HEK293 (cell line): ENCODE measurements around the gene FAM90A1.
"Not testable (repeated sequence)": the region's sequence is repeated elsewhere in the genome, so short reads cannot be mapped to it uniquely, and the experiment has no call there.

ENCODE experiments used
- BCL11B ChIP-seq: fragments of 450-650 bp; formaldehyde crosslinking; IDR thresholded peaks from 2 replicates; pipeline ENCODE4 v1.5.1; 2016; ENCODE audit warnings: low read depth, missing biosample characterization, missing genetic modification characterization
- SALL2 ChIP-seq: fragments of 450-650 bp; formaldehyde crosslinking; IDR thresholded peaks from 2 replicates; pipeline ENCODE4 v1.5.0; 2017; ENCODE audit warnings: missing biosample characterization, mild to moderate bottlenecking, missing genetic modification characterization, borderline replicate concordance
- TCF7L2 ChIP-seq: IDR thresholded peaks from 2 replicates; pipeline ENCODE4 v1.6.1; 2011; ENCODE audit warnings: low read depth, mild to moderate bottlenecking, inconsistent platforms, low read length, moderate library complexity, borderline replicate concordance
- TRIM28 ChIP-seq: IDR thresholded peaks from 2 replicates; pipeline ENCODE4 v1.6.1; 2011; ENCODE audit warnings: low read length, control low read depth, borderline replicate concordance
- ZNF138 ChIP-seq: fragments of 450-650 bp; formaldehyde crosslinking; IDR thresholded peaks from 2 replicates; pipeline ENCODE4 v1.5.1; 2016; ENCODE audit warnings: missing biosample characterization, missing genetic modification characterization, borderline replicate concordance
- ZNF146 ChIP-seq: fragments of 450-650 bp; formaldehyde crosslinking; IDR thresholded peaks from 2 replicates; pipeline ENCODE4 v1.5.1; 2016; ENCODE audit warnings: missing biosample characterization, missing genetic modification characterization
- ZNF211 ChIP-seq: fragments of 450-650 bp; formaldehyde crosslinking; IDR thresholded peaks from 2 replicates; pipeline ENCODE4 v1.5.1; 2016; ENCODE audit warnings: low read depth, missing biosample characterization, missing genetic modification characterization
- ZNF280C ChIP-seq: fragments of 450-650 bp; formaldehyde crosslinking; IDR thresholded peaks from 2 replicates; pipeline ENCODE4 v1.5.1; 2016; ENCODE audit warnings: missing biosample characterization, missing genetic modification characterization
- ZNF280D ChIP-seq: fragments of 450-650 bp; formaldehyde crosslinking; IDR thresholded peaks from 2 replicates; pipeline ENCODE4 v1.5.1; 2016; ENCODE audit warnings: missing biosample characterization, missing genetic modification characterization
- ZNF37A ChIP-seq: fragments of 450-650 bp; IDR thresholded peaks from 2 replicates; pipeline ENCODE4 v1.5.1; 2018; ENCODE audit warnings: missing biosample characterization, missing genetic modification characterization
- TF ChIP-seq, protein P1 (sequence below): fragments of 450-650 bp; formaldehyde crosslinking; IDR thresholded peaks from 2 replicates; pipeline ENCODE4 v1.5.1; 2017; ENCODE audit warnings: missing biosample characterization, missing genetic modification characterization
- TF ChIP-seq, protein P2 (sequence below): fragments of 450-650 bp; formaldehyde crosslinking; IDR thresholded peaks from 2 replicates; pipeline ENCODE4 v1.5.1; 2016; ENCODE audit warnings: missing biosample characterization, missing genetic modification characterization
- TF ChIP-seq, protein P3 (sequence below): fragments of 450-650 bp; formaldehyde crosslinking; IDR thresholded peaks from 2 replicates; pipeline ENCODE4 v1.5.1; 2016; ENCODE audit warnings: missing biosample characterization, missing genetic modification characterization, borderline replicate concordance

- TF ChIP-seq, protein P1, sequence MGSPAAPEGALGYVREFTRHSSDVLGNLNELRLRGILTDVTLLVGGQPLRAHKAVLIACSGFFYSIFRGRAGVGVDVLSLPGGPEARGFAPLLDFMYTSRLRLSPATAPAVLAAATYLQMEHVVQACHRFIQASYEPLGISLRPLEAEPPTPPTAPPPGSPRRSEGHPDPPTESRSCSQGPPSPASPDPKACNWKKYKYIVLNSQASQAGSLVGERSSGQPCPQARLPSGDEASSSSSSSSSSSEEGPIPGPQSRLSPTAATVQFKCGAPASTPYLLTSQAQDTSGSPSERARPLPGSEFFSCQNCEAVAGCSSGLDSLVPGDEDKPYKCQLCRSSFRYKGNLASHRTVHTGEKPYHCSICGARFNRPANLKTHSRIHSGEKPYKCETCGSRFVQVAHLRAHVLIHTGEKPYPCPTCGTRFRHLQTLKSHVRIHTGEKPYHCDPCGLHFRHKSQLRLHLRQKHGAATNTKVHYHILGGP (tag by site-specific recombination): not testable (repeated sequence)
- TF ChIP-seq ZNF211 (tag by site-specific recombination); ZNF37A (tag by site-specific recombination); BCL11B; ZNF280C; SALL2 (tag by site-specific recombination); ZNF138 (tag by site-specific recombination); ZNF146 (tag by site-specific recombination); TRIM28; ZNF280D (tag by site-specific recombination); TCF7L2: not testable (repeated sequence)
- TF ChIP-seq, protein P2, sequence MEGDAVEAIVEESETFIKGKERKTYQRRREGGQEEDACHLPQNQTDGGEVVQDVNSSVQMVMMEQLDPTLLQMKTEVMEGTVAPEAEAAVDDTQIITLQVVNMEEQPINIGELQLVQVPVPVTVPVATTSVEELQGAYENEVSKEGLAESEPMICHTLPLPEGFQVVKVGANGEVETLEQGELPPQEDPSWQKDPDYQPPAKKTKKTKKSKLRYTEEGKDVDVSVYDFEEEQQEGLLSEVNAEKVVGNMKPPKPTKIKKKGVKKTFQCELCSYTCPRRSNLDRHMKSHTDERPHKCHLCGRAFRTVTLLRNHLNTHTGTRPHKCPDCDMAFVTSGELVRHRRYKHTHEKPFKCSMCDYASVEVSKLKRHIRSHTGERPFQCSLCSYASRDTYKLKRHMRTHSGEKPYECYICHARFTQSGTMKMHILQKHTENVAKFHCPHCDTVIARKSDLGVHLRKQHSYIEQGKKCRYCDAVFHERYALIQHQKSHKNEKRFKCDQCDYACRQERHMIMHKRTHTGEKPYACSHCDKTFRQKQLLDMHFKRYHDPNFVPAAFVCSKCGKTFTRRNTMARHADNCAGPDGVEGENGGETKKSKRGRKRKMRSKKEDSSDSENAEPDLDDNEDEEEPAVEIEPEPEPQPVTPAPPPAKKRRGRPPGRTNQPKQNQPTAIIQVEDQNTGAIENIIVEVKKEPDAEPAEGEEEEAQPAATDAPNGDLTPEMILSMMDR: not testable (repeated sequence)
- TF ChIP-seq, protein P3, sequence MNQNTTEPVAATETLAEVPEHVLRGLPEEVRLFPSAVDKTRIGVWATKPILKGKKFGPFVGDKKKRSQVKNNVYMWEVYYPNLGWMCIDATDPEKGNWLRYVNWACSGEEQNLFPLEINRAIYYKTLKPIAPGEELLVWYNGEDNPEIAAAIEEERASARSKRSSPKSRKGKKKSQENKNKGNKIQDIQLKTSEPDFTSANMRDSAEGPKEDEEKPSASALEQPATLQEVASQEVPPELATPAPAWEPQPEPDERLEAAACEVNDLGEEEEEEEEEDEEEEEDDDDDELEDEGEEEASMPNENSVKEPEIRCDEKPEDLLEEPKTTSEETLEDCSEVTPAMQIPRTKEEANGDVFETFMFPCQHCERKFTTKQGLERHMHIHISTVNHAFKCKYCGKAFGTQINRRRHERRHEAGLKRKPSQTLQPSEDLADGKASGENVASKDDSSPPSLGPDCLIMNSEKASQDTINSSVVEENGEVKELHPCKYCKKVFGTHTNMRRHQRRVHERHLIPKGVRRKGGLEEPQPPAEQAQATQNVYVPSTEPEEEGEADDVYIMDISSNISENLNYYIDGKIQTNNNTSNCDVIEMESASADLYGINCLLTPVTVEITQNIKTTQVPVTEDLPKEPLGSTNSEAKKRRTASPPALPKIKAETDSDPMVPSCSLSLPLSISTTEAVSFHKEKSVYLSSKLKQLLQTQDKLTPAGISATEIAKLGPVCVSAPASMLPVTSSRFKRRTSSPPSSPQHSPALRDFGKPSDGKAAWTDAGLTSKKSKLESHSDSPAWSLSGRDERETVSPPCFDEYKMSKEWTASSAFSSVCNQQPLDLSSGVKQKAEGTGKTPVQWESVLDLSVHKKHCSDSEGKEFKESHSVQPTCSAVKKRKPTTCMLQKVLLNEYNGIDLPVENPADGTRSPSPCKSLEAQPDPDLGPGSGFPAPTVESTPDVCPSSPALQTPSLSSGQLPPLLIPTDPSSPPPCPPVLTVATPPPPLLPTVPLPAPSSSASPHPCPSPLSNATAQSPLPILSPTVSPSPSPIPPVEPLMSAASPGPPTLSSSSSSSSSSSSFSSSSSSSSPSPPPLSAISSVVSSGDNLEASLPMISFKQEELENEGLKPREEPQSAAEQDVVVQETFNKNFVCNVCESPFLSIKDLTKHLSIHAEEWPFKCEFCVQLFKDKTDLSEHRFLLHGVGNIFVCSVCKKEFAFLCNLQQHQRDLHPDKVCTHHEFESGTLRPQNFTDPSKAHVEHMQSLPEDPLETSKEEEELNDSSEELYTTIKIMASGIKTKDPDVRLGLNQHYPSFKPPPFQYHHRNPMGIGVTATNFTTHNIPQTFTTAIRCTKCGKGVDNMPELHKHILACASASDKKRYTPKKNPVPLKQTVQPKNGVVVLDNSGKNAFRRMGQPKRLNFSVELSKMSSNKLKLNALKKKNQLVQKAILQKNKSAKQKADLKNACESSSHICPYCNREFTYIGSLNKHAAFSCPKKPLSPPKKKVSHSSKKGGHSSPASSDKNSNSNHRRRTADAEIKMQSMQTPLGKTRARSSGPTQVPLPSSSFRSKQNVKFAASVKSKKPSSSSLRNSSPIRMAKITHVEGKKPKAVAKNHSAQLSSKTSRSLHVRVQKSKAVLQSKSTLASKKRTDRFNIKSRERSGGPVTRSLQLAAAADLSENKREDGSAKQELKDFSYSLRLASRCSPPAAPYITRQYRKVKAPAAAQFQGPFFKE (tag by site-specific recombination): not testable (repeated sequence)
Measured at GRCh38 chr12:8251616-8252015, 24.2 kb upstream of the FAM90A1 start.
